HEK293 (cell line): Measurements from ENCODE around the gene SPECC1.

Experiments used
- CTCF ChIA-PET: fragments of 350-600 bp; formaldehyde crosslinking; extraction: SDS; loops from one replicate; lab custom pipeline; 2021; ENCODE audit warnings: antibody characterized with exemption; lab: Yijun Ruan, JAX
- POLR2A ChIA-PET: fragments of 300-600 bp; formaldehyde crosslinking; extraction: SDS; loops from one replicate; lab custom pipeline; 2020; ENCODE audit warnings: antibody characterized with exemption, inconsistent platforms; lab: Yijun Ruan, JAX
- H3K27ac ChIP-seq: fragments of 200-500 bp; sonication (Bioruptor generic); 2 replicates; pipeline ENCODE4 v1.5.1; 2014; ENCODE audit warnings: low read depth, low read length, control low read depth, inconsistent platforms; ENCODE audit errors: extremely low read depth
- H3K36me3 ChIP-seq, 2 experiments: fragments of 200-500 bp in 1 of 2; sonication (Bioruptor generic) in 1 of 2; 1 replicate in 1 of 2; 2 replicates in 1 of 2; pipeline ENCODE4 v1.5.1; 2014 to 2017; ENCODE audit warnings: inconsistent platforms in 2 of 2, low read length in 2 of 2; ENCODE audit not compliant: control insufficient read depth in 2 of 2, insufficient read depth in 1 of 2
- H3K4me1 ChIP-seq: fragments of 200-500 bp; sonication (Bioruptor generic); 2 replicates; pipeline ENCODE4 v1.5.1; 2014; ENCODE audit warnings: mild to moderate bottlenecking, low read length, inconsistent platforms; ENCODE audit not compliant: control insufficient read depth, insufficient read depth
- H3K4me3 ChIP-seq: 2 replicates; pipeline ENCODE4 v1.5.1; 2011; ENCODE audit warnings: low read depth, mild to moderate bottlenecking, control low read depth, low read length, moderate library complexity
- H3K9me3 ChIP-seq: fragments of 200-500 bp; sonication (Bioruptor generic); 2 replicates; pipeline ENCODE4 v1.5.1; 2014; ENCODE audit warnings: low read depth, low read length, inconsistent platforms; ENCODE audit not compliant: control insufficient read depth, insufficient read depth
- RBAK ChIP-seq: fragments of 450-650 bp; formaldehyde crosslinking; IDR thresholded peaks from 2 replicates; pipeline ENCODE4 v1.5.1; 2016; ENCODE audit warnings: missing biosample characterization, missing genetic modification characterization
- SP7 ChIP-seq: fragments of 450-650 bp; formaldehyde crosslinking; IDR thresholded peaks from 2 replicates; pipeline ENCODE4 v1.5.1; 2016; ENCODE audit warnings: missing biosample characterization, missing genetic modification characterization
- TRIM28 ChIP-seq: IDR thresholded peaks from 2 replicates; pipeline ENCODE4 v1.6.1; 2011; ENCODE audit warnings: low read length, control low read depth, borderline replicate concordance
- ZFP41 ChIP-seq: fragments of 450-650 bp; formaldehyde crosslinking; IDR thresholded peaks from 2 replicates; pipeline ENCODE4 v1.5.1; 2016; ENCODE audit warnings: missing biosample characterization, missing genetic modification characterization, borderline replicate concordance
- ZNF211 ChIP-seq: fragments of 450-650 bp; formaldehyde crosslinking; IDR thresholded peaks from 2 replicates; pipeline ENCODE4 v1.5.1; 2016; ENCODE audit warnings: low read depth, missing biosample characterization, missing genetic modification characterization
- ZNF223 ChIP-seq: fragments of 450-650 bp; formaldehyde crosslinking; IDR thresholded peaks from 2 replicates; pipeline ENCODE4 v1.5.1; 2016; ENCODE audit warnings: missing biosample characterization, missing genetic modification characterization
- ZNF354C ChIP-seq: fragments of 450-650 bp; formaldehyde crosslinking; IDR thresholded peaks from 2 replicates; pipeline ENCODE4 v1.5.1; 2016; ENCODE audit warnings: missing biosample characterization, missing genetic modification characterization, low read depth, borderline replicate concordance
- ZNF37A ChIP-seq: fragments of 450-650 bp; IDR thresholded peaks from 2 replicates; pipeline ENCODE4 v1.5.1; 2018; ENCODE audit warnings: missing biosample characterization, missing genetic modification characterization
- ZNF416 ChIP-seq: fragments of 450-650 bp; formaldehyde crosslinking; IDR thresholded peaks from 2 replicates; pipeline ENCODE4 v1.5.1; 2016; ENCODE audit warnings: missing biosample characterization, missing genetic modification characterization
- ZNF548 ChIP-seq: fragments of 450-650 bp; formaldehyde crosslinking; IDR thresholded peaks from 2 replicates; pipeline ENCODE4 v1.5.1; 2016; ENCODE audit warnings: missing biosample characterization, missing genetic modification characterization
- ZNF701 ChIP-seq: fragments of 450-650 bp; formaldehyde crosslinking; IDR thresholded peaks from 2 replicates; pipeline ENCODE4 v1.5.1; 2016; ENCODE audit warnings: missing biosample characterization, missing genetic modification characterization
- ZNF785 ChIP-seq: fragments of 450-650 bp; formaldehyde crosslinking; IDR thresholded peaks from 2 replicates; pipeline ENCODE4 v1.5.1; 2016; ENCODE audit warnings: missing biosample characterization, missing genetic modification characterization
- ZNF830 ChIP-seq: fragments of 450-650 bp; IDR thresholded peaks from 2 replicates; pipeline ENCODE4 v1.5.0; 2018; ENCODE audit warnings: missing biosample characterization, missing genetic modification characterization, low read depth, mild to moderate bottlenecking, moderate library complexity
- TF ChIP-seq, protein P1 (sequence below): fragments of 450-650 bp; formaldehyde crosslinking; IDR thresholded peaks from 2 replicates; pipeline ENCODE4 v1.5.1; 2016; ENCODE audit warnings: missing biosample characterization, missing genetic modification characterization, borderline replicate concordance
- TF ChIP-seq, protein P2 (sequence below): fragments of 450-650 bp; IDR thresholded peaks from 2 replicates; pipeline ENCODE4 v1.5.1; 2018; ENCODE audit warnings: missing biosample characterization, missing genetic modification characterization
- TF ChIP-seq, protein P3 (sequence below): fragments of 450-650 bp; formaldehyde crosslinking; IDR thresholded peaks from 2 replicates; pipeline ENCODE4 v1.5.1; 2016; ENCODE audit warnings: missing biosample characterization, missing genetic modification characterization
- TF ChIP-seq, protein P4 (sequence below): fragments of 450-650 bp; formaldehyde crosslinking; IDR thresholded peaks from 2 replicates; pipeline ENCODE4 v1.5.1; 2016; ENCODE audit warnings: missing biosample characterization, missing genetic modification characterization
- TF ChIP-seq, protein P5 (sequence below): fragments of 450-650 bp; formaldehyde crosslinking; IDR thresholded peaks from 2 replicates; pipeline ENCODE4 v1.5.1; 2017; ENCODE audit warnings: missing biosample characterization, missing genetic modification characterization
- TF ChIP-seq, protein P6 (sequence below): IDR thresholded peaks from 2 replicates; pipeline ENCODE4 v1.6.1; 2011; ENCODE audit warnings: mild to moderate bottlenecking, low read depth, low read length, borderline replicate concordance
- TF ChIP-seq, protein P7 (sequence below): fragments of 450-650 bp; formaldehyde crosslinking; IDR thresholded peaks from 2 replicates; pipeline ENCODE4 v1.5.1; 2016; ENCODE audit warnings: missing biosample characterization, missing genetic modification characterization

SPECC1 gene

DNA sequence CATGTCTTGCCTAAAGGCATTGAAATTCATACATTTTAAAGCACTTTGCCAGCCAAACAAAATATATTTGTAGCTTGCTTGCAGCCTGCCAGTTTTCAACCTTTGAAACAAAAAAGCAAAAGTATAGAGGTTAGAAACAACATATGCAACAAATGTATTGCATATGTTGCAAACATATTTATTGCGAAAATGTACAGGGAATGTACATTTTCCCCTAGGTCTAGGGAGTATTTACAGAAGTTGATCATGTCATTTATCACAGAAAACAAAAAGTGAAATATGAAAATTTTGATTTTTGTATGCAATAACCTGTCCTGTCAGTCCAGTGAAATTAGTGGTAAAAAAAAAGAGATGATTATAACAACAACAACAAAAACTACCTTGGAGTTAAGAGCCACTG lies 171.5 kb downstream of the SPECC1 start:
- Histone ChIP-seq H3K36me3 (no peaks in the 10 kb centered on the region), H3K9me3 (no peaks in the 10 kb centered on the region), H3K27ac (no peak overlapping the region), H3K4me1 (0 out of 2 replicates have a peak, but pooled peaks cover 2% of the 10 kb centered on the region), H3K4me3 (no peak overlapping the region)
- CTCF ChIA-PET = interaction anchor here (0.6 to 1.0 kb wide), 2 partner anchors 46 to 172 kb away, joined by 4 read pairs; partner anchors contain the start of gene SPECC1
- POLR2A ChIA-PET = no interaction called here
- TF ChIP-seq ZNF785 (tag by site-specific recombination) (no peak), ZNF37A (tag by site-specific recombination) (no peak), ZNF211 (no peak), ZNF830 (tag by site-specific recombination) (no peak), SP7 (tag by site-specific recombination) (no peak), ZFP41 (tag by site-specific recombination) (no peak)
- TF ChIP-seq, protein P1, sequence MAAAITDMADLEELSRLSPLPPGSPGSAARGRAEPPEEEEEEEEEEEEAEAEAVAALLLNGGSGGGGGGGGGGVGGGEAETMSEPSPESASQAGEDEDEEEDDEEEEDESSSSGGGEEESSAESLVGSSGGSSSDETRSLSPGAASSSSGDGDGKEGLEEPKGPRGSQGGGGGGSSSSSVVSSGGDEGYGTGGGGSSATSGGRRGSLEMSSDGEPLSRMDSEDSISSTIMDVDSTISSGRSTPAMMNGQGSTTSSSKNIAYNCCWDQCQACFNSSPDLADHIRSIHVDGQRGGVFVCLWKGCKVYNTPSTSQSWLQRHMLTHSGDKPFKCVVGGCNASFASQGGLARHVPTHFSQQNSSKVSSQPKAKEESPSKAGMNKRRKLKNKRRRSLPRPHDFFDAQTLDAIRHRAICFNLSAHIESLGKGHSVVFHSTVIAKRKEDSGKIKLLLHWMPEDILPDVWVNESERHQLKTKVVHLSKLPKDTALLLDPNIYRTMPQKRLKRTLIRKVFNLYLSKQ (tag by site-specific recombination) = no peak

DNA sequence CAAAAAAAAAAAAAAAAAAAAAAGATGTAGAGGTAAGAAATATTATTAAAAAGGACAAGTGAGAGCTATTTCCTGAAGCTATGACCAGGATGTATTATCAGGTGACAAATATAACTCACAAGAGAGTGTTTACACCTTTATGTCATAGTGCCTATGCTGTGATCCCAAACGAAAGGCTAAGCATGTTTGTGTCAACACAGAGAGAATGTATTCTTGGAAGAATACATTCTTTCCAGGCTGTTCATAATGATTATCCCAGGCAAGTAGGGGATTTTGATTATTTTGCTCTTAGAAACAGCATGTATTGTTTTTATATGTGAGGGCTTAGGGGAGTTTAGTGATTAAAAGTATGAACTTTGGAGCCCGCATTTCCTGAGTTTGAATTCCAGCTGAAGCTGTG lies 175.0 kb downstream of the SPECC1 start:
- ChIA-PET CTCF (no interaction called here), POLR2A (interaction anchor here (0.6 kb wide), 2 partner anchors 62 to 106 kb away, joined by 4 to 6 read pairs; no protein-coding TSS in a partner anchor)
- Histone ChIP-seq H3K9me3 (no peaks in the 10 kb centered on the region), H3K4me1 (no peaks in the 10 kb centered on the region), H3K27ac (no peak overlapping the region), H3K36me3 (no peaks in the 10 kb centered on the region), H3K4me3 (no peak overlapping the region)
- TF ChIP-seq, protein P2, sequence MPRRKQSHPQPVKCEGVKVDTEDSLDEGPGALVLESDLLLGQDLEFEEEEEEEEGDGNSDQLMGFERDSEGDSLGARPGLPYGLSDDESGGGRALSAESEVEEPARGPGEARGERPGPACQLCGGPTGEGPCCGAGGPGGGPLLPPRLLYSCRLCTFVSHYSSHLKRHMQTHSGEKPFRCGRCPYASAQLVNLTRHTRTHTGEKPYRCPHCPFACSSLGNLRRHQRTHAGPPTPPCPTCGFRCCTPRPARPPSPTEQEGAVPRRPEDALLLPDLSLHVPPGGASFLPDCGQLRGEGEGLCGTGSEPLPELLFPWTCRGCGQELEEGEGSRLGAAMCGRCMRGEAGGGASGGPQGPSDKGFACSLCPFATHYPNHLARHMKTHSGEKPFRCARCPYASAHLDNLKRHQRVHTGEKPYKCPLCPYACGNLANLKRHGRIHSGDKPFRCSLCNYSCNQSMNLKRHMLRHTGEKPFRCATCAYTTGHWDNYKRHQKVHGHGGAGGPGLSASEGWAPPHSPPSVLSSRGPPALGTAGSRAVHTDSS = no peak
- TF ChIP-seq ZNF548 (tag by site-specific recombination) (no peak), RBAK (tag by site-specific recombination) (no peak), ZNF223 (tag by site-specific recombination) (no peak), ZNF416 (tag by site-specific recombination) (no peak), ZNF354C (no peak), ZNF701 (tag by site-specific recombination) (no peak), TRIM28 (no peak)
- TF ChIP-seq, protein P1 (tag by site-specific recombination) = no peak
- TF ChIP-seq, protein P3, sequence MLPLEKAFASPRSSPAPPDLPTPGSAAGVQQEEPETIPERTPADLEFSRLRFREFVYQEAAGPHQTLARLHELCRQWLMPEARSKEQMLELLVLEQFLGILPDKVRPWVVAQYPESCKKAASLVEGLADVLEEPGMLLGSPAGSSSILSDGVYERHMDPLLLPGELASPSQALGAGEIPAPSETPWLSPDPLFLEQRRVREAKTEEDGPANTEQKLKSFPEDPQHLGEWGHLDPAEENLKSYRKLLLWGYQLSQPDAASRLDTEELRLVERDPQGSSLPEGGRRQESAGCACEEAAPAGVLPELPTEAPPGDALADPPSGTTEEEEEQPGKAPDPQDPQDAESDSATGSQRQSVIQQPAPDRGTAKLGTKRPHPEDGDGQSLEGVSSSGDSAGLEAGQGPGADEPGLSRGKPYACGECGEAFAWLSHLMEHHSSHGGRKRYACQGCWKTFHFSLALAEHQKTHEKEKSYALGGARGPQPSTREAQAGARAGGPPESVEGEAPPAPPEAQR (tag by site-specific recombination) = no peak
- TF ChIP-seq, protein P4, sequence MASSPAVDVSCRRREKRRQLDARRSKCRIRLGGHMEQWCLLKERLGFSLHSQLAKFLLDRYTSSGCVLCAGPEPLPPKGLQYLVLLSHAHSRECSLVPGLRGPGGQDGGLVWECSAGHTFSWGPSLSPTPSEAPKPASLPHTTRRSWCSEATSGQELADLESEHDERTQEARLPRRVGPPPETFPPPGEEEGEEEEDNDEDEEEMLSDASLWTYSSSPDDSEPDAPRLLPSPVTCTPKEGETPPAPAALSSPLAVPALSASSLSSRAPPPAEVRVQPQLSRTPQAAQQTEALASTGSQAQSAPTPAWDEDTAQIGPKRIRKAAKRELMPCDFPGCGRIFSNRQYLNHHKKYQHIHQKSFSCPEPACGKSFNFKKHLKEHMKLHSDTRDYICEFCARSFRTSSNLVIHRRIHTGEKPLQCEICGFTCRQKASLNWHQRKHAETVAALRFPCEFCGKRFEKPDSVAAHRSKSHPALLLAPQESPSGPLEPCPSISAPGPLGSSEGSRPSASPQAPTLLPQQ (tag by site-specific recombination) = no peak
- TF ChIP-seq, protein P5, sequence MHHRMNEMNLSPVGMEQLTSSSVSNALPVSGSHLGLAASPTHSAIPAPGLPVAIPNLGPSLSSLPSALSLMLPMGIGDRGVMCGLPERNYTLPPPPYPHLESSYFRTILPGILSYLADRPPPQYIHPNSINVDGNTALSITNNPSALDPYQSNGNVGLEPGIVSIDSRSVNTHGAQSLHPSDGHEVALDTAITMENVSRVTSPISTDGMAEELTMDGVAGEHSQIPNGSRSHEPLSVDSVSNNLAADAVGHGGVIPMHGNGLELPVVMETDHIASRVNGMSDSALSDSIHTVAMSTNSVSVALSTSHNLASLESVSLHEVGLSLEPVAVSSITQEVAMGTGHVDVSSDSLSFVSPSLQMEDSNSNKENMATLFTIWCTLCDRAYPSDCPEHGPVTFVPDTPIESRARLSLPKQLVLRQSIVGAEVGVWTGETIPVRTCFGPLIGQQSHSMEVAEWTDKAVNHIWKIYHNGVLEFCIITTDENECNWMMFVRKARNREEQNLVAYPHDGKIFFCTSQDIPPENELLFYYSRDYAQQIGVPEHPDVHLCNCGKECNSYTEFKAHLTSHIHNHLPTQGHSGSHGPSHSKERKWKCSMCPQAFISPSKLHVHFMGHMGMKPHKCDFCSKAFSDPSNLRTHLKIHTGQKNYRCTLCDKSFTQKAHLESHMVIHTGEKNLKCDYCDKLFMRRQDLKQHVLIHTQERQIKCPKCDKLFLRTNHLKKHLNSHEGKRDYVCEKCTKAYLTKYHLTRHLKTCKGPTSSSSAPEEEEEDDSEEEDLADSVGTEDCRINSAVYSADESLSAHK = no peak
- TF ChIP-seq, protein P6, sequence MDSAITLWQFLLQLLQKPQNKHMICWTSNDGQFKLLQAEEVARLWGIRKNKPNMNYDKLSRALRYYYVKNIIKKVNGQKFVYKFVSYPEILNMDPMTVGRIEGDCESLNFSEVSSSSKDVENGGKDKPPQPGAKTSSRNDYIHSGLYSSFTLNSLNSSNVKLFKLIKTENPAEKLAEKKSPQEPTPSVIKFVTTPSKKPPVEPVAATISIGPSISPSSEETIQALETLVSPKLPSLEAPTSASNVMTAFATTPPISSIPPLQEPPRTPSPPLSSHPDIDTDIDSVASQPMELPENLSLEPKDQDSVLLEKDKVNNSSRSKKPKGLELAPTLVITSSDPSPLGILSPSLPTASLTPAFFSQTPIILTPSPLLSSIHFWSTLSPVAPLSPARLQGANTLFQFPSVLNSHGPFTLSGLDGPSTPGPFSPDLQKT = no peak
- TF ChIP-seq, protein P7, sequence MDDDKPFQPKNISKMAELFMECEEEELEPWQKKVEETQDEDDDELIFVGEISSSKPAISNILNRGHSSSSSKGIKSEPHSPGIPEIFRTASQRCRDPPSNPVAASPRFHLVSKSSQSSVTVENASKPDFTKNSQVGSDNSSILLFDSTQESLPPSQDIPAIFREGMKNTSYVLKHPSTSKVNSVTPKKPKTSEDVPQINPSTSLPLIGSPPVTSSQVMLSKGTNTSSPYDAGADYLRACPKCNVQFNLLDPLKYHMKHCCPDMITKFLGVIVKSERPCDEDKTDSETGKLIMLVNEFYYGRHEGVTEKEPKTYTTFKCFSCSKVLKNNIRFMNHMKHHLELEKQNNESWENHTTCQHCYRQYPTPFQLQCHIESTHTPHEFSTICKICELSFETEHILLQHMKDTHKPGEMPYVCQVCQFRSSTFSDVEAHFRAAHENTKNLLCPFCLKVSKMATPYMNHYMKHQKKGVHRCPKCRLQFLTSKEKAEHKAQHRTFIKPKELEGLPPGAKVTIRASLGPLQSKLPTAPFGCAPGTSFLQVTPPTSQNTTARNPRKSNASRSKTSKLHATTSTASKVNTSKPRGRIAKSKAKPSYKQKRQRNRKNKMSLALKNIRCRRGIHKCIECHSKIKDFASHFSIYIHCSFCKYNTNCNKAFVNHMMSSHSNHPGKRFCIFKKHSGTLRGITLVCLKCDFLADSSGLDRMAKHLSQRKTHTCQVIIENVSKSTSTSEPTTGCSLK (tag by site-specific recombination) = no peak
